Esophagus muscularis mucosa (tissue), 3 donors: ENCODE data around the gene PI4K2B.

Experiments
- CTCF ChIP-seq, 3 experiments: fragments of 200-600 bp in 2 of 3; fragments of 450-650 bp in 1 of 3; sonication (generic) in 2 of 3; IDR thresholded peaks; one replicate each; pipeline ENCODE4 v1.5.1; 2017 to 2019; ENCODE audit warnings: antibody characterized with exemption in 3 of 3, mild to moderate bottlenecking in 2 of 3, moderate library complexity in 1 of 3
- POLR2A ChIP-seq: fragments of 450-650 bp; IDR thresholded peaks from one replicate; pipeline ENCODE4 v1.6.1; 2017; ENCODE audit warnings: antibody characterized with exemption, moderate library complexity, mild to moderate bottlenecking, low read depth
- POLR2AphosphoS5 ChIP-seq, 2 donors: sonication (generic); formaldehyde crosslinking; IDR thresholded peaks; one replicate each; pipeline ENCODE4 v1.6.1; 2017; ENCODE audit warnings: antibody characterized with exemption in 2 of 2

GRCh38 chr4:25284466-25284865 is 50.6 kb downstream of the PI4K2B start:
- TF ChIP-seq CTCF (IDR thresholded peaks at IDR 0.05) (no peak), POLR2AphosphoS5 (IDR thresholded peaks at IDR 0.05) (no peak), POLR2A (no peak)
